DMS53 (cell line): ENCODE data around the gene EHD4.

Experiments used
- DNase-seq: peaks from one replicate; lab custom pipeline; 2025; lab: John Stamatoyannopoulos, UW

Gene EHD4

DNA sequence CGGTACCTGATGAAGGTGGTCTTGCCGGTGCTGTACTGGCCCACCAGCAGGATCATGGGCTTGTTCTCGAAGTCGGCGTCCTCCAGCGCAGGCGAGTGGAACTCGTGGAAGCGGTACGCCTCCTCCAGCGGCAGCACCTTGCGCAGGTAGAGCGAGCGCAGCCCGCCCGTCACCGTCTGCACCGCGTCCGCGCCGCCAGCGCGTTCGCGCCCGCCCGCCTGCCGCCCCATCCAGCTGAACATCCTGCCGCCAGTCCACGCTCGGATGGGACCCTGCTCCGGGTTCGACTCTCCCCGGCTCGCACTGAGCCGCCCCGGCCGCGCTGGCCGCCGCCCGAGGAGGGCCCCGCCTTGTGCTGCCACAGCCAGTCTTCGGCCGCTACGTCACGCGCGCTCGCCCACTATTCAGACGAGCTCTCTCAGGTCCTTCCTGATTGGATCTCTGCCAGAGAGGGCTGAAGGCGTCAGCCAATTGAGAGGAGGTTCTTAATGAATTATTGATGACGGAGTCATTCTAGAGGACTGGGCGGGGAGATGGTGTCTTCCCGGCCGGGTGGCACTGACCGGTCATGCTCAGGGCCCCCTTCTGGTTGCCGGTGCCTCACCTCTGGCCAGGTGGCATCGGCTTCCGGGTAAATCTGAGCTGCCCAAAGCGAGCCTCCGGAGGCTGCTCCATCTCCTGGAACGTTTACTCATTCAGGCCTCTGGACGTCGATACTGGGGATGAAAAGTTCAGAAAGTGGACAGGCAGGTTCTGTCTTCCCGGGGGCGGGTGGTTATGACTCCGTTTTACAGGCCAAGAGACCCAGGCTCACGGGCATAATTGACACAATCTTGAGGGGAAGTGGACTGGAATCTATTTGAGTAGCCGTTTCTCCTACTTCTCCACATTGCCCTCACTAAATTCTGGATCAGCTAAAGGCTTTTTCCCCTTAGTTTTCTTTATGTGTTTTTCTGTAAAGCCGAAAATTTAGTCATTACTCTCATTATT, at the start of gene EHD4:
Gene EHD4 (minus strand): TSS at position 305 of the 990 bp plus-strand sequence. CDS start 63 bp downstream, at position 242.
- DNase-seq = peak; percentile 99

DNA sequence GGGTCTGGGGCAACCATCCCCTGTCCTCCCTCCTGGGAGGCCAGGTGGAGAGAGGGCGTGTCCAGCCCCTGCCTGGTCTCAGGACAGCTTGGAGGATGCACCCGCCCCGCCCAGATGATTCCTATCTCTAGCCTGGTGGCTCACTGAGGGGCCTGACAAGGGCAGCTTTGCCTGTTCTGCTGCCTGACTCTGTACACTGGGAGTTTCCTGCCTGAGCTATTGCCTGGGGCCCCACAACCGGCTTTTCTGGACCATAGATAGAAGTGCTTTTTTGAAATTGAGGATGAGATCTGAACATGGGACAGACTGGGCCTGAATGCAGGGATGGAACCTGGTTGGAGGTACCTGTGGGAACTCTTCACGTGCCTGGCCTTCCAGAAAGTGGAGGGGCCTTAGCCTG, 49.2 kb upstream of the EHD4 start:
- no peak for DNase-seq

DNA sequence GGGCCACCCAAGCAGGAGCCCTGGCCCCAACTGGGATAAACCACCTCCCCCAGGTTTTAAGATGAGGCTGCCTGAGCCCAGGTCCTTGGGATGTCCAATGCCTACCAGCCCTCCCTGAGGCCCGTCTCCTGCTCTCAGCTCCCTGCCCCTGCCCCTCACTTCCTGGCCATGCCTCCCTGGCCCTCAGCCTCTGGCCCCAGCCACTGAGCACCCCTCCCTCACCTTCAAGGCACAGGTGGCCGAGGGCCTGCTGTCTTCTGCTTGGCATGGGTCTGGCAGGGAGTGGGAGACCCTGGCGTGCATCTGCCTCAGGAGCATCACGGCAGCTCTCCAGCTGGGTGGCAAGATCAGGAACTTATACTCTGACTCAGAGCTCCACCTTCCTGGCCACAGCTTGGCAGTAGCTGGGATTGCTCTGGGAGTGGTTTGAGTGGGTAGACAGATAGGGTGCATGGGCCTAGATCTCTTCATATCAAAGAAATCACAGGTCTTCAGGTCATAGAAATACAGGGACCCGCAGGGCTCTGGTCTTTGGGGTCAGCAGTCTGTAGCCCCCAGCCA, 48.4 kb upstream of the EHD4 start, which contains the start of gene PLA2G4E:
Gene PLA2G4E (minus strand): TSS at position 330 of the 561 bp plus-strand sequence. CDS start 12 bp downstream, at position 318.
- no peak for DNase-seq

- no peak for DNase-seq
Observed at GRCh38 chr15:42018306-42019224, 46.2 kb upstream of the EHD4 start.

DNA sequence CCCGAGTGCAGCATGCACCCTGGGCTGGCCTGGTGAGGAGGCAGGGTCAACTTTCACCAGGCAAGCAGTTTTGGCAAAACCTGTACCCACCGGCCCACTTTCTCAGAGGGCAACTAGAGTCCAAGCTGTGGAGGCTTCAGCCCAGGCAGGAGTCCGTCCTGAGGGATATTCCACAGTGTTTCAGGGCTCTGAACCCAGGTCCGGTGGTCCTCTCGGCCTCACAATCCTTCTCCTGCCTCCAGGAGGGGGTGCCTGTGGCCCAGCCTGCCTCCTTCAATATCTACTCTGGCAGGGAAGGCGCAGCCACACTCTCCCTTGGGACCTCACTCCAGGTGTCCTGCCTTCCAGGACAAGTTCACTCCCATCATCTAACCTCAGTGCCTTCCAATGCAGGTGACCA, 44.6 kb upstream of the EHD4 start:
- no peak for DNase-seq

GRCh38 chr15:42014406-42014805, 42.0 kb upstream of the EHD4 start:
- DNase-seq = no peak

DNA sequence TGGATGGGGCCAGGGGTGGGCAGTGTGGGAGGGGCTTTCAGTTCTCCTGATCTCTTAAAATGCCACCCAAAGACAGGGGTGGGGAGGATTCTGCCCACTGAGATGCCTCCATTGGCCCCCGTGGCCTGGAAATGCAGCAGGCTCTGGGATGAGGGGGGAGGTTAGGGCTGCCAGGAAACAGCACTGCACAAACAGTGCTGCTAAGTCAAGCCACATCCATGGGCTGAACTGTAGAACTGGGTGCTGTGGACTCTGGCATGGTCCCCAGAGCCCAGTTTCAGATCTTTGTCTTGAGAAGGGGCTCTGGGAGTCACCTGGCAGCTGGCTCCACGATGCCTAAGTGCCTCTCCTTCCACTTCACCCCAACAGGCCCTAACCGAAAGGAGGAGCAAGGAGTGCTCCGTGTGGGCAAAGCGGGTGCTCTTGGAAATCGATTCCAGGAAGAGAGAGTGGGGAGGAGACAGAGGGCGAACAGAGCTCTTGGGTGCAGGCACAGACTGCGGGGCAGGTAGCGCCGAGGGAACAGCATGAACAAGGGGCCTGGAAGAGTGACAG, 40.6 kb upstream of the EHD4 start:
- DNase-seq = peak; percentile 53

DNA sequence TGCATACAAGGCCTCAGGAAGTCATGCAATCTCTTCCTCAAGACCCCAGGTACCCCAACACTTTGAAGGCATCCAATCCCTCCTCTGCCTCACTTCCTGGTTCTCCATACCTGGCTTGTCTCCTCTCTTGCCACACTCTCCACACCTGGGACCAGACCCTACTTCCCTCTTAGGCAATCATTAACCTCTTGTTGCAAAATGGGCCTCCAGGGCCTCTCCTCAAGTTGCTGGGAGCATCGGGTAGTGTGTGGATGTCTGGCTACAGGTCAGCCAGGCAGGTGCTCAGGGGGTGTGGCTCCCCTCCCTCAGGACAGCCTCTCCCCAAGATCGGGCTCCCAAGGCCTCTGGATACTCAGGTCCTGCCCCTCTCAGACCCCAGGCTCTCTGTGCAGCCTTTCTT, 39.9 kb upstream of the EHD4 start:
- DNase-seq = peak; percentile 94

DNA sequence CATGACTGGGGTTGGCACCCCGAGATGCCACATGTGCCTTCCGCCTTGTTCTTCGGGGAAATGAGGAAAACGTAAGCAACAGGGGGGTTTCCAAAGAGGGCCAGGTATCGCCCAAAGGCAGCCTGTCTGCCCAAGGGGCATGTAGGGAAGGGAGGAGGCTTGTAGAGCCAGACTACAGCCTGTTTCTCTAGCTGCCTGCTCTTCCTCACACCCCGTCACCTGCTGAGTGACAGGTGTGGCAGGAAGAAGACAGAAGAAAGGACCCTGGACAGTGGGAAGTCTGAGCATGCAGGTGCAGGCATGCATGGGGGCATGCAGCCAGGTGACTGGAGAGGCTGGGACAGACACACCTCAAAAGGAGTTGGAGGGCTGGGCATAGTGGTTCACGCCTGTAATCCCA, 38.7 kb upstream of the EHD4 start:
- no peak for DNase-seq

DNA sequence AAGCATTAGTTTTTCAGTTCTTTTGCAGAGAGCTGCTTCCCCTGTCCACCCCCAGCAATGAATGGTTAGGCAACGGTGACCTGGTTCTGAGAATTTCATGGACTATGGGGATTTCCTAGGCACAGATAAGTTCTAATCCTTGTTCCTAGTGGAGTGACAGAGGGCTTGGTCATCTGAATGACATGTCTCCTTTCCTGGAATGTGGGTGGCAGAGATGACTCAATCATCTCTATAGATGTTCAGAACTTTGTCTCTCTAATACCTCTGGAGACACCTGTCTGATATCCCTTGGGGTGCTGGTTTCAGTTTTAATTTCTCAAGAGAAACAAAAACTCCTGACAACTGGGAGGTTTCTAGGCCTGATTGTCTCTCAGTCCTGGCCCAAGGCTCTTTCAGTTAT, 38.1 kb upstream of the EHD4 start:
- DNase-seq = no peak

DNA sequence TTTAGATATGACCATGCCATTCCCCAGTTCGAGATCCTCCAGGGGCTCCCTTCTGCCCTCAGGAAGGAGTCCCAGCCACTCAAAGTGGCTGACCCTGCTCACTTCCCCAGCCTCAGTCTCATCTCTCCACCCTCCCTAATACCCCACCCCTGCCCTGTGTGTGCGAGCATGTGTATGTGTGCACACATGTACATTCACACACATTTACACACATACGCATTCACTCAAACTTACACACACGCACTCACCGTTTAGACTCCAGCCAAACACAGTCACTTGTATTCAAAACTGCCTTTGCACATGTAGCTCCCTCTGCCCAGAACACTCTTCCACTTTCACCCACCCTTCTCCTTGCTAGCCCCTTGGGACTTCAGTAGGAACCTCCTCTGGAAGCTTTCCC, 37.1 kb upstream of the EHD4 start:
- no peak for DNase-seq

DNA sequence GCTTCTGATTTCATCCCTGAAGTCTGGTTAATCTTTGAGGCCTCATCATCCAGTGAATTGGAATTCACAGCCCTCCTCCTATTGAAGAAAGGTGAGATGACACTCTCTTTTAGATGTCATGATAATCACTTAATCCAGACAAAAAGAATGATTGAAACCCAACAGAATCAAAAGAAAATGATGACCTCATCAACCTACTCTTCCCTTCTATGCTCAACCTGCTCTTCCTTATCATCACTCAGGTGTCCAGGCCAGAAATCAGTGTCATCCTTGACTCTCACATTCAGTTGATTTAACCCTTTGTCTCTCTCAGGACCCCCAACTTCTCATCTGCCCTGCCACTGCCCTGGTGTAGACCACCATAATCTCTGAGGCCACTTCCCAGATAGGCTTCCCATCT, 36.7 kb upstream of the EHD4 start:
- no peak for DNase-seq

GRCh38 chr15:42007386-42007785, 35.0 kb upstream of the EHD4 start:
- no peak for DNase-seq

DNA sequence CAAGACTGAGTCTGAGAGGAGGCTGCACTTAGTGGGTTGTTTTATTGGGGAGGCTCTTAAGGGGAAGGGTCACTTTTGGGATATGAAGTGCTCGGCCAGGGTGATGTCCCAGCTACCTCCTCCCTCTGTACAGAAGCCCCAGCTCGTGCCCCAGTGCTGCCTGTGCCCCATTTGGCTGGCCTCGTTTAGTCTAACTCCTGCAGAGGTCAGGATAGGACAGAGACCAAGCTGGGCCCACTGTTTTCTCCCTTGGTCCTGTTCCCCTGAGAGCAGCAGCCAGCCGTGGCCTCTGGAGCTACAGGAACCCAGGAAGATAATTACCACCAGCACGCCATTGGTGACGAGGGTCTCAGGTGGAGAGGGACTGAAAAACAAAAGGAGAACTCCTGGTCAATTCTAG, 30.0 kb upstream of the EHD4 start:
- DNase-seq = no peak

GRCh38 chr15:42001236-42001635, 28.9 kb upstream of the EHD4 start:
- DNase-seq = no peak

DNA sequence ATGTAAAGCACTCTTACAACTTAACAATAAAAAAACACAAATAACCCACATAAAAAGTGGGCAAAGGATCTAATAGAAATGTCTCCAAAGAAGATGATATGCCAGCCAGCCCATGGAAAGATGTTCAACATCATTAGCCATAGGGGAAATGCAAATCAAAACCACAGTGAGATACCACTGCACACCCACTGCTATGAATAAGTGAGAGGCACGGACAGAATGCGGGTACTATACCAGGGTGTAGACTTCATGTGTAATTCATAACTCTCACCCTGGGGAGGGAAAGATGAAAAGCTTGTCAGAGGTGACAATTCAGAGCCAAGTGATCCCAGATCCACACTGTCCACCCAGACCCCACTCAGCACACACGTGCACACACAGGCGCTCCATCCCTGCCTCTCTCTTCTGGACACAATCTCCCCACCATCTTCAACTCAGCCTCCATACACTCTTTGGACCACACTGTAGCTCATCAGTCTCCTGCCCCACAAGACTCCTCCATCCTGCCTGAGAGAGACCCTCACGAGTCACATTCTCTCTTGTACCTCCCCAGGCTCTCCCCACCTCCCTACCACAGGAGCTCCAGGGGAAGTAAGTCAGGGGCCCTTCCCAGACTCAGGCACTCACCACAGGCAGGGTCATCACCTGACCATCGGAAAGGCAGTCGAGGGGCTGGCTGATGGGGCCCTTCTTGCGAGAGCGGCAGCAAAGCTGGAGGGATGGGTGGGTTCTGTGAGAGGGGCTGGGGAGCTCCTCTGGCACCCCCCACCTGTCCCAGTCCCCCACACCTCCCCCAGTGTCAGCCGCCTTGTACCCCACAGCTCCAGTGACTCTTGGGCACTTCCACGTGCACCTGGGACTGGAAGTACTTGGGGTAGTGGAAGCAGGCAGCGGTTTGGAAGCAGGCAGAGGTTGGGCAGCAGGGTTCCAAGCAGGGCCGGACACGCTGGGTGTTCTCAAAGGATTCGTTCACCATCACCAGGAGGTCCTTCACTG, 27.2 kb upstream of the EHD4 start:
- DNase-seq = no peak

DNA sequence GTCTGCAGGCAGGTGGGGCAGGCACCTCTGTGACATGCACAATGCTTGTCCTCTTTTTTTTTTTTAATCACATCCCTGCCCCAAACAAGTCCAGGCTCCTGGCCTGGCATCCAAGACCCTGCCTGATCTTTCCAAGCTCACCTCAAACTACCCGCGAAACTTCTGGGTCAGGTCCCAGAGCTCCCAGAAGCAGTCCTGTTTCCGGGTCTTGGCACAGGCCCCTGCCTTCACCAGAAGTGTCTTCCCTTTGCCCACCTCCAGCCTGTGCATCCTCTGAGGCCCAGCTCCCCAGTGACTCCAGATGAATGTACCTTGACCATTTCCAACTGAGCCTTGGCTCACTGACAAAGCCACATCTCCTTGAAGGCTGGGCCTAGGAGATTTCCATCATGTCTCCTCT, 25.5 kb upstream of the EHD4 start:
- DNase-seq = no peak

- no peak for DNase-seq
Observed at GRCh38 chr15:41996921-41997592, 24.7 kb upstream of the EHD4 start.

DNA sequence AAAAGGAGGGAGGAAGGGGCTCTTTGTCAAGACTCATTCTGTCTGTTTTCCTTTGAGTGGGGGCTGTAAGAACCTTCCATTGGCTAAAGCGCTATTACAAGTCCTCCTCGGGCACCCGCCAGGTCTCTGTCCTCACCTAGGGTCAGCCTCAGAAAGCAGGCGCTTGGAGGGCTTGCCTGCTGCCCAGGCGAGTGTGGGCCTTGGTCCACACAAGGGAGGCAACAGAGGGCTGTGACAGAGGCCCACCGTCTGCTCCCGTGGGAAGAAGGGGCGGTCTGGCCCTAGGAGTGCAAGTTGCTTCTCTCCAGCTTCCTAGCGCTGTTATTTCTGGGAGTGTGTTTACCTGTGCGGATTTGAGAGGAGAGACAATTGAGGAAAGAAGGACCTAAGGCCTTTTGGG, 24.0 kb upstream of the EHD4 start:
- no peak for DNase-seq

DNA sequence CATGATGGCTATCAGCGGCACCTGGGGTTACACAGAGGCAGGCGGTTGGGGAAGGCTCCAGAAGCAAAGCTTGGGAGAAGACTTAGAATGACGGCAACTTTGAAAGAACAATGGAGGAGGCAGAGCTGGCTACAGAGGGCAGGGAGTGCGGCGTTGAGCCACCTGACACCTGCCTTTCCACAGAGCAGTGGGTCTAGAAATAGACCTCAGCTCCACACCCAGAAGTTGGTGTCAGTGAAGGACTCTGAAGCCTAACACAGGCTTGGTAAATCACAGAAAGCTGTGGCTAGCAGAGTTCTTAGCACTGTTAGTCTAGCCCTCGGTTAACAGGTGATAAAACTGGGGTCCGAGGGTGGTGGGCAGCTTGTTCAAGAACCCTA, 23.1 kb upstream of the EHD4 start:
- DNase-seq = no peak
